AG20443 (cell line): ENCODE results near the gene TAF4B.
A peak's percentile ranks its signal among the peaks of the same experiment; 100 is the strongest.
"Not testable (repeated sequence)": the region's sequence is repeated elsewhere in the genome, so short reads cannot be mapped to it uniquely, and the experiment has no call there.

Experiments used
- DNase-seq: peaks from one replicate; pipeline ENCODE4 v3.0.0; 2012; ENCODE audit warnings: low spot score, mixed read lengths

The TAF4B gene

GRCh38 chr18:26233208-26233607, 7.0 kb downstream of the TAF4B start:
- DNase-seq, result no peak

- DNase-seq, result not testable (repeated sequence)
Measured at GRCh38 chr18:26237363-26237762, 11.1 kb downstream of the TAF4B start.

GRCh38 chr18:26238718-26239117, 12.5 kb downstream of the TAF4B start:
- DNase-seq, result not testable (repeated sequence)

GRCh38 chr18:26242392-26242791, 16.1 kb downstream of the TAF4B start:
- DNase-seq, result not testable (repeated sequence)

GRCh38 chr18:26245434-26245833, 19.2 kb downstream of the TAF4B start:
- DNase-seq, result not testable (repeated sequence)

- no peak for DNase-seq
Measured at GRCh38 chr18:26252411-26252810, 26.2 kb downstream of the TAF4B start.

- not testable (repeated sequence) for DNase-seq
Measured at GRCh38 chr18:26254808-26255207, 28.6 kb downstream of the TAF4B start.

- no peak for DNase-seq
Measured at GRCh38 chr18:26255695-26256622, 29.7 kb downstream of the TAF4B start.

GRCh38 chr18:26258711-26259110, 32.5 kb downstream of the TAF4B start:
- no peak for DNase-seq

- not testable (repeated sequence) for DNase-seq
Measured at GRCh38 chr18:26259416-26259815, 33.2 kb downstream of the TAF4B start.

GRCh38 chr18:26262156-26262555, 35.9 kb downstream of the TAF4B start:
- no peak for DNase-seq

- DNase-seq, result no peak
Measured at GRCh38 chr18:26267357-26267930, 41.2 kb downstream of the TAF4B start.

- no peak for DNase-seq
Measured at GRCh38 chr18:26268454-26268853, 42.2 kb downstream of the TAF4B start.

GRCh38 chr18:26271917-26272549, 45.8 kb downstream of the TAF4B start:
- no peak for DNase-seq

- no peak for DNase-seq
Measured at GRCh38 chr18:26277374-26277773, 51.1 kb downstream of the TAF4B start.

GRCh38 chr18:26279428-26279827, 53.2 kb downstream of the TAF4B start:
- DNase-seq, result no peak

- DNase-seq, result no peak
Measured at GRCh38 chr18:26286008-26286407, 59.8 kb downstream of the TAF4B start.

GRCh38 chr18:26287644-26288043, 61.4 kb downstream of the TAF4B start:
- DNase-seq, result no peak

GRCh38 chr18:26290385-26290784, 64.1 kb downstream of the TAF4B start:
- no peak for DNase-seq

- DNase-seq, result no peak
Measured at GRCh38 chr18:26293982-26294381, 67.7 kb downstream of the TAF4B start.

GRCh38 chr18:26298107-26298506, 71.9 kb downstream of the TAF4B start:
- DNase-seq, result no peak

- DNase-seq, result peak; percentile 38
Measured at GRCh38 chr18:26301681-26302080, 75.4 kb downstream of the TAF4B start.

GRCh38 chr18:26303222-26303621, 77.0 kb downstream of the TAF4B start:
- not testable (repeated sequence) for DNase-seq
